Kidney epithelial cell (primary cell): ENCODE results near the gene BAD. TPM values are rescaled to one million over a fixed set of nuclear protein-coding genes. Genes with fewer than 3 reads are reported as not detected.

Source experiments
- DNase-seq: peaks from one replicate; pipeline ENCODE4 v3.0.0-alpha.2; 2010; ENCODE audit warnings: low read depth
- H3K27me3 ChIP-seq: 2 replicates; pipeline ENCODE4 v1.6.0; 2011; ENCODE audit warnings: low read length; ENCODE audit not compliant: control insufficient read depth, insufficient read depth
- H3K36me3 ChIP-seq: 2 replicates; pipeline ENCODE4 v1.5.1; 2011; ENCODE audit warnings: low read length; ENCODE audit not compliant: control insufficient read depth, insufficient read depth
- H3K4me3 ChIP-seq: 2 replicates; pipeline ENCODE4 v1.5.1; 2011; ENCODE audit warnings: low read depth, mild to moderate bottlenecking, control low read depth, low read length
- total RNA-seq: library from RNA; depleted of rRNA; stranded (reverse); fragments of >200 nt; gene quantifications from 2 replicates; pipeline ENCODE4 v1.2.3, GENCODE V29; 2015
- TF ChIP-seq, protein P1 (sequence below): IDR thresholded peaks from 2 replicates; pipeline ENCODE4 v1.5.1; 2011; ENCODE audit warnings: mild to moderate bottlenecking, moderate library complexity, low read length, control low read depth, inconsistent platforms; ENCODE audit not compliant: insufficient read depth, poor library complexity, severe bottlenecking

The BAD gene
- total RNA-seq, 1 donor from 2014 or later = 118 TPM

GRCh38 chr11:64253043-64253442 is 31.4 kb downstream of the BAD start:
- H3K36me3 ChIP-seq = peaks cover 2% of the 10 kb centered on the region
- H3K27me3 ChIP-seq = no peaks in the 10 kb centered on the region
- TF ChIP-seq, protein P1, sequence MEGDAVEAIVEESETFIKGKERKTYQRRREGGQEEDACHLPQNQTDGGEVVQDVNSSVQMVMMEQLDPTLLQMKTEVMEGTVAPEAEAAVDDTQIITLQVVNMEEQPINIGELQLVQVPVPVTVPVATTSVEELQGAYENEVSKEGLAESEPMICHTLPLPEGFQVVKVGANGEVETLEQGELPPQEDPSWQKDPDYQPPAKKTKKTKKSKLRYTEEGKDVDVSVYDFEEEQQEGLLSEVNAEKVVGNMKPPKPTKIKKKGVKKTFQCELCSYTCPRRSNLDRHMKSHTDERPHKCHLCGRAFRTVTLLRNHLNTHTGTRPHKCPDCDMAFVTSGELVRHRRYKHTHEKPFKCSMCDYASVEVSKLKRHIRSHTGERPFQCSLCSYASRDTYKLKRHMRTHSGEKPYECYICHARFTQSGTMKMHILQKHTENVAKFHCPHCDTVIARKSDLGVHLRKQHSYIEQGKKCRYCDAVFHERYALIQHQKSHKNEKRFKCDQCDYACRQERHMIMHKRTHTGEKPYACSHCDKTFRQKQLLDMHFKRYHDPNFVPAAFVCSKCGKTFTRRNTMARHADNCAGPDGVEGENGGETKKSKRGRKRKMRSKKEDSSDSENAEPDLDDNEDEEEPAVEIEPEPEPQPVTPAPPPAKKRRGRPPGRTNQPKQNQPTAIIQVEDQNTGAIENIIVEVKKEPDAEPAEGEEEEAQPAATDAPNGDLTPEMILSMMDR = no peak
- DNase-seq = no peak
- H3K4me3 ChIP-seq = no peak overlapping the region

- H3K4me3 ChIP-seq = peak overlapping the region; percentile 77
- H3K27me3 ChIP-seq = no peaks in the 10 kb centered on the region
- DNase-seq = no peak
- TF ChIP-seq, protein P1 = peak; percentile 38
- H3K36me3 ChIP-seq = peaks cover 2% of the 10 kb centered on the region
These were observed 32.2 kb downstream of the BAD start for GRCh38 chr11:64252003-64252872.

GRCh38 chr11:64251753-64252002 is 32.8 kb downstream of the BAD start:
- DNase-seq = no peak
- H3K4me3 ChIP-seq = peak overlapping the region; percentile 77
- H3K36me3 ChIP-seq = peaks cover 2% of the 10 kb centered on the region
- TF ChIP-seq, protein P1 = no peak
- no peaks in the 10 kb centered on the region for H3K27me3 ChIP-seq

GRCh38 chr11:64251016-64251752 is 33.3 kb downstream of the BAD start, which contains the start of gene PLCB3:
PLCB3 (plus strand) TSS chr11:64251530; CDS start chr11:64251650, 120 bp downstream.
- TF ChIP-seq, protein P1 = peak; percentile 47
- Histone ChIP-seq H3K27me3 (no peaks in the 10 kb centered on the region), H3K36me3 (no peaks in the 10 kb centered on the region), H3K4me3 (peak within 1 kb of the TSS; percentile 77)
- DNase-seq = no peak

GRCh38 chr11:64250415-64251015 is 34.0 kb downstream of the BAD start:
- Histone ChIP-seq H3K4me3 (peak overlapping the region; percentile 77), H3K36me3 (no peaks in the 10 kb centered on the region), H3K27me3 (no peaks in the 10 kb centered on the region)
- TF ChIP-seq, protein P1 = no peak
- DNase-seq = no peak
